ENCODE data around the gene SHB. TPM values are rescaled to one million over a fixed set of nuclear protein-coding genes. Genes with fewer than 3 reads are reported as not detected.
A peak's percentile ranks its signal among the peaks of the same experiment; 100 is the strongest.

The SHB gene
- total and polyA plus RNA-seq, 8 donors: 3.5 to 37.7 (median 8.5) TPM

- intact Hi-C loops (cut with DNase I; ENCODE audit: low total_unique reads): no loop called here
- no peak overlapping the region for H3K4me3 ChIP-seq
- H3K9me3 ChIP-seq: no peaks in the 10 kb centered on the region
- DNase-seq: no peak
- H3K27ac ChIP-seq: peak overlapping the region in 1 of 5 donors; percentile 64
- 85 to 93% (median 89%) methylated on average over 5 of the region's 5 CpGs for WGBS, 5 donors
- H3K36me3 ChIP-seq: peaks cover 0 to 20% (median 4%) of the 10 kb centered on the region in 4 donors
- TF ChIP-seq CTCF (IDR thresholded peaks at IDR 0.05): no peak
- TF ChIP-seq EP300 (IDR thresholded peaks at IDR 0.05): no peak
- TF ChIP-seq POLR2A (IDR thresholded peaks at IDR 0.05): no peak
- TF ChIP-seq POLR2AphosphoS5 (IDR thresholded peaks at IDR 0.05): no peak
- peaks cover 25 to 53% (median 39%) of the 10 kb centered on the region in 4 donors for H3K4me1 ChIP-seq
- H3K27me3 ChIP-seq: no peaks in the 10 kb centered on the region
Observed at GRCh38 chr9:38007016-38007415, 62.0 kb downstream of the SHB start.

GRCh38 chr9:38006163-38006562 lies 62.9 kb downstream of the SHB start:
- peak; percentile 57 to 71 for DNase-seq
- 41 to 56% (median 50%) methylated on average over 7 of the region's 7 CpGs for WGBS, 5 donors
- intact Hi-C loops (cut with DNase I; ENCODE audit: low total_unique reads): no loop called here
- Histone ChIP-seq H3K36me3 (peaks cover 0 to 15% (median 4%) of the 10 kb centered on the region in 4 donors), H3K4me1 (peaks cover 25 to 53% (median 39%) of the 10 kb centered on the region in 4 donors), H3K27me3 (no peaks in the 10 kb centered on the region), H3K27ac (peak overlapping the region in 3 of 5 donors; percentile 18 to 64 (median 47)), H3K4me3 (no peak overlapping the region), H3K9me3 (no peaks in the 10 kb centered on the region)
- TF ChIP-seq POLR2AphosphoS5 (IDR thresholded peaks at IDR 0.05) (peak in 2 of 3 donors; percentile 33 to 45), EP300 (IDR thresholded peaks at IDR 0.05) (no peak)

- no peak for DNase-seq
- no peaks in the 10 kb centered on the region for H3K27me3 ChIP-seq
- intact Hi-C loops (cut with DNase I; ENCODE audit: low total_unique reads): no loop called here
- 78 to 92% (median 88%) methylated on average over 12 of the region's 12 CpGs for whole genome bisulfite sequencing, 5 donors
- TF ChIP-seq CTCF (IDR thresholded peaks at IDR 0.05) (no peak), POLR2AphosphoS5 (IDR thresholded peaks at IDR 0.05) (no peak)
- H3K27ac ChIP-seq: peak overlapping the region in 1 of 5 donors; percentile 64
- no peak overlapping the region for H3K4me3 ChIP-seq
- H3K36me3 ChIP-seq: peaks cover 0 to 15% (median 4%) of the 10 kb centered on the region in 4 donors
- H3K9me3 ChIP-seq: no peaks in the 10 kb centered on the region
- peaks cover 25 to 53% (median 39%) of the 10 kb centered on the region in 4 donors for H3K4me1 ChIP-seq
Observed at GRCh38 chr9:38004809-38005560, 64.0 kb downstream of the SHB start.

- Histone ChIP-seq H3K27me3 (no peaks in the 10 kb centered on the region), H3K4me1 (peaks cover 24 to 58% (median 40%) of the 10 kb centered on the region in 4 donors), H3K4me3 (no peak overlapping the region), H3K27ac (peak overlapping the region in 1 of 5 donors; percentile 8), H3K36me3 (peaks cover 0 to 15% (median 4%) of the 10 kb centered on the region in 4 donors), H3K9me3 (no peaks in the 10 kb centered on the region)
- TF ChIP-seq POLR2AphosphoS5 (IDR thresholded peaks at IDR 0.05) (no peak), EP300 (IDR thresholded peaks at IDR 0.05) (no peak), POLR2A (IDR thresholded peaks at IDR 0.05) (no peak), CTCF (IDR thresholded peaks at IDR 0.05) (no peak)
- WGBS, 5 donors: 82 to 93% (median 88%) methylated on average over 16 to 17 of the region's 17 CpGs
- DNase-seq: no peak
- intact Hi-C loops (cut with DNase I; ENCODE audit: low total_unique reads): no loop called here
Observed at GRCh38 chr9:38003946-38004808, 64.8 kb downstream of the SHB start.
